DLD1 (cell line): ENCODE measurements around the gene CTBP2.

Experiments
- in situ Hi-C: cut with HindIII; loops from 2 replicates; pipeline ENCODE4 v1.10.0; 2017; ENCODE audit warnings: low sequenced_read_pairs

CTBP2 gene

GRCh38 chr10:125026974-125027735, 133.2 kb downstream of the CTBP2 start:
- in situ Hi-C loops = no loop called here

DNA sequence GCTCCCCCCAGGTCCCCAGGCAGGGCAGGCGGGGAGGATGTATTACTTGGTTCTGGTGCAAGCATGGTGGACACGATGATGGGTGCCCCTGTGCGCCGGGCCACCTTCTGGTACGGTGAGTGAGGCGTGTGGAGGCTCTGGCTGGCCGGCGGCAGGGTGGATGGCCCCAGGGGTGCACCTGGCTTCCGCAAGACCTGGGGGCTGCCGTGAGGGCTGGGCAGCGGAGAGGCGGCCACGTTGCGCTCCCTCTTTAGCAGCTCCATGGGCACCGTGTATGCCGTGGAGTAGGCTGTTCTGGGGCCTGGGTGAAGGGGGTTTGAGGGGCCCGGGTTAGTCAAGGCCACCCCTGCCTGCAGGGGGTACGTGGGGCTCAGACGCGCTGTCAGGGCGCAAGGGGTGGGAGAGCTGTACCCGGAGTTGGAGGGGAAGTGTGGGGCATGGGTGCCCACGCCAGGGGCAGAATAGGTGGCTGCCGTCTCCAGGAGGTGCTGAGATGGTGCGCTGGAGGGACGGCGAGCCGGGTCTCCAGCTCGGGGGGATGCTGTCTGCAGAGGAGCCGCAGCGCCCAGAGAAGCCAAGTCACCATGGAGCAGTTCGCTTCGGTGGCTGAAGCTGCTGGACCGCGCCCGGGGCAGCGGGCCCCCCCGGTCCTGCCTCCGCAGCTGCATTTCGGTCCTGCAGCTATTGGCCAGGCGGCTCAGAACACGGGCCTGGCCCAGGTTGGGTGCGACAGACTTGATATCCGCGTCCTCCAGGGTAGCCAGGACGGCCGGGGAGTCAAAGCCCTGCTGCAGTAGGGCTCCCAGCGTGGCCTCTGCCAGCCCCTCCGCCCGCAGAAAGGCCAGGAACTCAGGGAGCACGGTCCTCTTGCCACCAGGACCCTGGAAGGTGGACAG, 134.1 kb downstream of the CTBP2 start:
- in situ Hi-C loops = no loop called here

- in situ Hi-C loops = no loop called here
Measured at GRCh38 chr10:125025341-125025740, 135.0 kb downstream of the CTBP2 start.

DNA sequence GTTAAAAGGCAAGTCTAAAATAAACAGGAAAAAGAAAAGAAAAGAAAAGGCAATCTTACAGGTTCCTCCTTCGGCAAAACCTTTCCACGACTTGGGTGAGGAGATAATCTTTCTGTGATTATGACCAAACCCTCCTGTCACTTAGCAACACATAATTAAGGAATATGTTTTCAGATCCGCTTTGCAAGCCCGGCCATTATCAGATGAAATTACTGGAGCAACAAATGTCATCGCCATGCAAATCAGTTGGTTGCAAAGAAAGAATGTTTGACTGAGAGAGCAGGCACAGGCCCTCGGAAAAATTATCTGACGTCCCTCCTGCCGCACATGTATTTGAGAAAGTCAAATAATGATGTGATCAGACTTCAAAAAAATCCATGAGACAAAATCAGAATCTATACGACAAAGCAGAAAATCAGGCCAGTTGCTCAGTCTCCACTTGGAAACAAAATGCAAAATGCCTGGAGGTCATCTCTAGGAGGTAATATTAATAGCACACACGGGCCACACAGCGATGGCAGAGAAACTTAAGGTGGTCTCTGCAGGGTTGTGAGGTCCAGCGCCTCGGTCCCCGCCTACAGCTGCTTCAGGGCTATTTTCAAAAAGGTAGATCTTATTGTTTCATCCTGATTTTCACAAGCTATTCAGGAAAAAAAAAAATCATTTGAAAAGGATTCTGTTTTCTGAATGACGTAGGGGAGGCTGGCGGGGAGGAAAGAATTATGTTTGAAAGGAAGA, 135.7 kb downstream of the CTBP2 start:
- in situ Hi-C loops = no loop called here

- in situ Hi-C loops = no loop called here
Measured at GRCh38 chr10:125023862-125024496, 136.4 kb downstream of the CTBP2 start.

GRCh38 chr10:125023255-125023654, 137.1 kb downstream of the CTBP2 start:
- in situ Hi-C loops = no loop called here

GRCh38 chr10:125022671-125023070, 137.7 kb downstream of the CTBP2 start:
- in situ Hi-C loops = no loop called here

DNA sequence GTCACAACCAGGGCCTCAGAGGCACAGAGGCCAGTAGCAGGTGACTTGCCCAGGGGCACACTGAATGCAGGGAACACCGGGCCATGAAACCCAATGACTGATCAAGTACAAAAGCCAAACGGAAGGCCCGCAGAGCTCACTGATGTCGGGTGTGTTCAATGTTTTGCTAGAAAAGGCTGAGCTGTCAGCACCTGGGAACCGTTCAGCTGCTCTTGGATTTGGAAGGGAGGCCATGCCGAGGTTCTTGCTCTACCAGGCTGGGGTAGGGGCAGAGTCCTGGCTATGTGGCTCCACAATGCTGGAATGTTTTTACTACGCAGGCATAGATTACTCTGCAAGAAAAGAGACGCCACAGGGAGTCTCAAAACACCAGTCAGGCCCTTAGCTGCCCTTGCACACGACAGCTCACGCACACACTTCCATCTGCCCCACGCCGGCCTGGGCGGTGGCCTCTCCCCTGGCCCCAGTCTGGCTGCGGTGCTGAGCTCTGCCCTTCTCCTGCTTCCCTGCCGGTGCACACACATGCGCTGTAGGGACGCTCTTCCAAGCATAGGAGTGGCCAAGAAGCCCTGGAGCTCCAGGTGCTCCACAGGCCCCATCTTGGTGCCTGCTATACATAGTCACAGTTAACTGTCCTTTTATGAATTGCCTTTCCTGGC, 138.5 kb downstream of the CTBP2 start:
- in situ Hi-C loops = no loop called here

DNA sequence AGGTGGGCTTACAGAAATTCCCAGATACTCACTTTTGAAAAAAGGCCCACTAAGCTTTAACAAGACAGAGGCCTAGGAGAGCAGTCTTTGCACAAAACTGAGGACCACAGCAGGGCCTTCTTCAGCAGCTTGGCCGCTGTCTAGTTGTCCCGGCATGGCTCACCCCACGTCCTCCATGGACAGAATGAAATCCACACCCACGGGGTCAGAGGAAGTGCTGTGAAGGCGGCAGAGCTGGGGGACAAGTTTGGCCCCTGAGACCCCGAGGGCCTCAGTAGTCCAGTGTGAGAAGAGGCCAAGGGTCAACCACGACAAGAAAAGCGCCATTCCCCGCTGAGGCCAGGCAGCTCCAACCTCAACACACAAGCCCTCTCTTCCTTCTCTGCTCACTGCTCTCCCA, 139.5 kb downstream of the CTBP2 start:
- in situ Hi-C loops = no loop called here

DNA sequence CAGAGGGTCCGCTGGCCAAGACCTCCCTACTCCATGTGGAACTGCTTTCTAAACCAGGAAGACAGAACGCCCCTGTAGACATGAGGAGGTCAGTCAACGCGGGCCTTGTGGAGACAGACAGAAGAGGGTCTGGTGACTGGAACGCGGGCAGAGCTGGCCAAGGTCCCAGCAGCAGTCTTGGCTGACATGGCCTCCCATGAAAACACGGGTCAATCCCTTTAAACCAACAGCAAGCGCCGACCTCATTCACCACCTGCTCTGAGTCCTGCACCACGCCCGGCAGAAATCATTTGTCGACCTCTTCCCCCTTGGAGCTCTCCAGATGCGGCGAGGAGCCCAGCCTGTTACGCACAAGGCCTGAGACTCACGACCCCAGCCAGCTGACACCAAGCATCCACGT, 140.0 kb downstream of the CTBP2 start:
- in situ Hi-C loops = no loop called here

GRCh38 chr10:125018576-125019143, 141.7 kb downstream of the CTBP2 start:
- in situ Hi-C loops = no loop called here

DNA sequence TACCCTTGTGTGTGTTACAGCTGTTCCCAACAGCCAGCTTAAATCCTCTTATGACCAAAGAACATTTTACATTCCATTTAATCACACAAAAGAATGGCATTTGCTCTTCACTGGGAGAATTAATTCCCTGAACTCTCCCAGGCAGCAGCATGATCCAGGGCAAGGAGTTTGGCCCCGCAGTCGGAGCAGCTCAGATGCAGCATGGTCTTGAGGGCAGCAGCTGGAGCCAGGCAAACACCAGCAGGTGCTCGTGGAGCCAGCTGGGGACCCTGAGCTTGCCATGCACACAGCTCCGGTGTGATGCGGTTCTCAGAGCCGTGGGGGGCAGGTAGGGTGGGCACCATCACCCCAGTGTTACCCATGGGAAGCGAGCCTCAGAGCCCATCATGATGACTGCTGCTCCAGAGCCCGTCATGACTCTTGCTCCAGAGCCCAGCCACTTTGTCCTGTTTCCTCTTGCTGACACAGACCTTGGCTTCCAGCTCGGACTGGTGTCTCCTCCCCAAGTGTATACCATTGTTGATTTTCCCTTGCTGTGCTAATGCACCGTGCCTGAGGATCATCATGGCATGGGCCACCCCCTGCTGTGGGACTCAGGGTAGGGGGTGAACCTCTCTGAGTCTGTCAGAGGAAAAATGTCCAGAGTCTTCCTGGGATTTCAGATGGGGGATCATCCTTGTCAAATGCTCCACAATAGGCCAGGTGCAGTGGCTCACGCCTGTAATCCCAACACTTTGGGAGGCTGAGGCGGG, 142.6 kb downstream of the CTBP2 start:
- in situ Hi-C loops = no loop called here

GRCh38 chr10:125016611-125017202, 143.7 kb downstream of the CTBP2 start:
- in situ Hi-C loops = no loop called here

DNA sequence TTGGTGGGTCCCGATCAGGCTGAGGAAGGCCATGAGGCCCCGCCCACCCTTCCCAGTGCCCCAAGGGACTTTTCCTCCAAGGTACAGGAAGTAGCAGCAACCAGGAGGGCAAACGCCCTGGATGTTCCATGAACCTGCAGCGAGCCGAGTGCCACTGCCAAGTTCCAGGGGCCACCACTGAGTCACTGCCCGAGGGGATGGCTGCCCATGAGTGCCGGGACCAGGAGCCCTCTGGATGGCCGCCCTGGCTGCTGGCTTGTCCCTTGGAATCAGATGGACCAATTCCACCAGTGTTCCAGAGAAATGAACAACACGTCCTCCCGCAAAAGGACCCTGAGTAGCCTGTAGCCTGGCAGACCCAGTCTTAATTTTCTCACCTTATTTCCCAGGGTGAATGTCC, 144.2 kb downstream of the CTBP2 start:
- in situ Hi-C loops = no loop called here

- in situ Hi-C loops = no loop called here
Measured at GRCh38 chr10:125015356-125015944, 144.9 kb downstream of the CTBP2 start.

DNA sequence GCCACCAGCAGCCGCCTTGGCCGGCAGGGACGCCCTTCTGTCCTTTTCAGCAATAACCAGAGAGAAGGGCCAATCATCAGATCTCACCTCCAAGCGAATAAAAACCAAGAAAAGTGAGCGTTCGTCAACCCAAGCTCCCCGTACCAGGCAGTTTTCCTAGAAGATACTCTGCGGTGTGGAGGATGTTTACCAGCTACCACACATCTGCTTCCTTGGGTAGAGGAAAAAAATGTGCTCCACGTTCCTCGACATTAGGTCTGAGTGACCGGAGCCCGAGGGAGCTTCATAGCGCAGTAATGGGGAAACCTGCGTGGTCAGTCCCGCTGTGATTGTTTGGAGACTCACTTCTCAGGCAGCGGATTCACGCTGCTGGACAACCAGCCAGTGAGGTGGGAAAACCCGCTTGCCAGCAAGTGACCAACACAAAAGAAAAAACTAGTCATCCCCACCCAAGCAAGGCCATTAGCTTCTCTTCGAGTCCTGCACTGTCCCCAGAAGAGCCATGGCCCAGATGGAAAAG, 145.5 kb downstream of the CTBP2 start:
- in situ Hi-C loops = no loop called here

GRCh38 chr10:125014086-125014830, 146.1 kb downstream of the CTBP2 start:
- in situ Hi-C loops = no loop called here

- in situ Hi-C loops = no loop called here
Measured at GRCh38 chr10:125013529-125013872, 146.9 kb downstream of the CTBP2 start.
